NCI-H446 treated with DMSO at 0.1 percent for 48 hours (cell line): ENCODE data around the gene ZNF593.

Source experiments
- DNase-seq: peaks from one replicate; lab custom pipeline; 2025; lab: John Stamatoyannopoulos, UW

The ZNF593 gene

GRCh38 chr1:26169198-26169554, 532 bp upstream of the ZNF593 start:
- DNase-seq, result no peak

DNA sequence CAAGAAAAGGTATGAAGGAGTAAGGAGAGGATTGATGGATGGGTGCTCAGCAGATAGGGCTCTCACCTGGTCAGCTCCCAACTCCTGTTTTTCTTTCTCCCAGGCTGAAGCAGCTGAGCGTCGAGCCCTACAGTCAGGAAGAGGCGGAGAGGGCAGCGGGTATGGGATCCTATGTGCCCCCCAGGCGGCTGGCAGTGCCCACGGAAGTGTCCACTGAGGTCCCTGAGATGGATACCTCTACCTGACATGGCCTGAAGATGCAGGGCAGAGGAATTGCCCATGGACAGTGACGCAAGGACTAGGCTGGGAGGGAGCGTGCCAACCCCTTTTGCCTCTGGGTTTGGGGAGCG, 739 bp downstream of the ZNF593 start:
- no peak for DNase-seq

GRCh38 chr1:26171084-26172072, 1.7 kb downstream of the ZNF593 start, which contains the start of gene ZNF593OS:
TSS of gene ZNF593OS (minus strand) at chr1:26171832. CDS start at chr1:26171661, 171 bp downstream.
- DNase-seq, result no peak

DNA sequence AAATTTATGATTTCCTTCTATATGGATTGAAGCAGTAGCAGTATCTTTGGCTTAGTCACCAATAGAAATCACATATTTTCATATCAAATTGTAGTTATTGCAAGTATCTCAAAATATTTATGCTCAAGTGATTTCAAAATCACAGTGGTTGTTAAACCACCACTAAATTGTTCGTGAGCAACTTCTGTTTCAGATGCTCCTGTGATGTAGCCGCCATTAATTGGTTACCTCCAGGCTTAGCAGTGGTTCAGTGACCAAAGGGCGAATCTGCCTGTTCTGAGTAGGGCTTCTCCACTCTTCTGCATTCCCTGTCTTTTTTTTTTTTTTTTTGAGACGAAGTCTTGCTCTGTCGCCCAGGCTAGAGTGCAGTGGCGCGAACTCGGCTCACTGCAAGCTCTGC, 5.6 kb downstream of the ZNF593 start:
- DNase-seq, result no peak

- no peak for DNase-seq
Measured at GRCh38 chr1:26177182-26177684, 7.5 kb downstream of the ZNF593 start, which contains the start of gene CNKSR1. TSS of gene CNKSR1 (plus strand) at chr1:26177491. CDS start at chr1:26177548, 57 bp downstream.

DNA sequence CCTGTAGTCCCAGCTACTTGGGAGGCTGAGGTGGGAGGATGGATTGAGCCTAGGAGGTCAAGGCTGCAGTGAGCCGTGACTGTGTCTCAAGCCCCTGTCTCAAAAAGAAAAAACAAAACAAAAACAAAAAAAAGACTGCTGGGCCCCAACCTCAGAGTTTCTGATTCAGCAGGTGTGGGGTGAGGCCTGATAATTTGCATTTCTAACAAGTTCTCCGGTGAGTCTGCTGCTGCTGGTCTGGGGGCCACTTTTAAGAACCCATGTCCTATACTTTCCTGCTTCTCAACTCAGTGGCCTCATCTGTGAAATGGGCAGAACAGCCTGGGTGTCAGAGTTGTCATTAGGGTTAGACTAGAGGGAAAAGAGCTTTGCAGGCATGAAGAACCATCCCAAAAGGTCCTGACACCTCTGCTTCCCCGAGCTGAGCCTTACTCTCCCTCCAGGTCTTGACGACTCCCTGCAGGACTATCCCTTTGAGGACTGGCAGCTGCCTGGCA, 10.3 kb downstream of the ZNF593 start:
- DNase-seq, result no peak

DNA sequence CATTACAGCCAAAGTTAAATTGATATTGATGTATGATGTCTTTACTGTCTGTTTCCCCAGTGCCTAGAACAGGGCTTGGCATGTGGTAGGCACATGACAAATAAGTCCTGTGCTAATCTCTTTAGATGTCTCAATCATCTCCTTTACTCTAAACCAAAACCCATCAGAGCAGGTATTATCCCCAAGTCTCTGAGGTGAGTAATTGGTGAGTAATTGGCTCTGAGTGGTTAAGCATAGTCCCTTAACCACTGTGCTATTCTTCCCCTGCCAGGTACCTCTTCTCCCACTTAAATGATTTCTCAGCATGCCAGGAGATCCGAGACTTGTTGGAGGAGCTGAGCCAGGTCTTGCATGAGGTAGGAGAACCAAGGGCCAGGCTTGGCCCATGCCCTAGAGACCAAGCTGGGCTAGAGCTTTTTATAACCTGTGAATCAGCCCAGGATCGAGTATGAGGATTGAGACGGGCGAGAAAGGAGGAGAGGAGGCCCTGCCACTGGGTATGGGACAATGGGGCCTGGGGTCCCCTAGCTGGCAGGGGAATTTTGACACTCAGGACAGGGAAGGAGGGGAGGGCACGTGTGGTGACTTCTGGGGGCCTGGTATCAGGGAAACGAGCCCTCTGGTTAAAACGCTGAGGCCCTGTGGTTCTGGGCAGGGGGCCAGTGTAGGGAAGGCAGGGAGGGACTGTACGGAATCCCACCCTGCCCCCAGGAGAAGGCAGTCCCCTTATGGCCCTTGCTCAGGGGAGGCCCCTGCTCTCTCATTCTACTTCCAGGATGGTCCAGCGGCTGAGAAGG, 12.1 kb downstream of the ZNF593 start:
- DNase-seq, result no peak

GRCh38 chr1:26182383-26182696, 12.6 kb downstream of the ZNF593 start:
- no peak for DNase-seq

DNA sequence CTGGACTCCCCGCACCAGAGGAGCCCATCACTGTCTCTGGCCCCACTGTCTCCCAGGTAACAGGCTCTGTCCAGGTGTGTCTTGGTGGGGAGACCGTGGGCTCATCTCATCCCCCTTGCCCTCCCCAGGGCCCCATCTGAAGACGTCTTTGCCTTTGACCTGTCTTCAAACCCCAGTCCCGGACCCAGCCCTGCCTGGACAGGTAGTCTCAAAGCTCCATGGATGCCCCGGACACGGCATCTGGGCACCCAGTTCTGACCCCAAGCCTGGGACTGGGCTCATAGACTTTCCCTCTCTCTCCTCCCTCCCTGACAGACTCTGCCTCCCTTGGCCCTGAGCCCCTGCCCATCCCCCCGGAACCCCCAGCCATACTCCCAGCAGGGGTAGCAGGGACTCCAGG, 14.4 kb downstream of the ZNF593 start:
- DNase-seq, result no peak

DNA sequence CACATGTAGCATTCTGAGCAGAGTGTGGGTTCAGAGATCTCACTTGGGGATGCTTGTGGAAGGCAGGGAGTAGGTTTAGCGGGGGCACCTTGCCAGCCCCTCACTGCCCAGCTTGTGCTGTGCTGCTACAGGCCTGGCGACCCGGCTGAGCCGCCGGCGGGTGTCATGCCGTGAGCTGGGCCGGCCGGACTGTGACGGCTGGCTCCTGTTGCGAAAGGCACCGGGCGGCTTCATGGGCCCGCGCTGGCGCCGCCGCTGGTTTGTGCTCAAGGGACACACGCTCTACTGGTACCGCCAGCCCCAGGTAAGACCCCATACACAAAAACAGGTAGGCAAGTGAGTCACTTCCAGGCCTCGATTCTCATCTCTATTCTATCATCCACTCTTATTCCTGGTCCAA, 15.2 kb downstream of the ZNF593 start:
- no peak for DNase-seq

GRCh38 chr1:26187882-26188281, 18.2 kb downstream of the ZNF593 start:
- DNase-seq, result no peak

DNA sequence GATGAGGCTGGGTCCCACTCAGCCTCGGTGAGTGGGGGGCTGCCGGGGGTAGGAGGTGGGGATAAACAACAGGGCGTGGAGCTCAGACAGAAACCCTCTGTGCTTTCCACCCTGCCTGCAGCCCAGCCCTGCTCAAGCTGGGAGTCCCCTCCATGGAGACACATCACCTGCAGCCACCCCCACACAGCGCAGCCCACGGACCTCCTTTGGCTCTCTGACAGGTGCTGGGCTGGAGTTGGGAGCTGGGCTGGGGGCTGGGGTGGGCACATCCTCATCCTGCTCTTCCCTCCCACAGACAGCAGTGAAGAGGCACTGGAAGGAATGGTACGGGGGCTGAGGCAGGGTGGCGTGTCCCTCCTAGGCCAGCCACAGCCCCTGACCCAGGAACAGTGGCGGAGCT, 18.8 kb downstream of the ZNF593 start:
- DNase-seq, result no peak

DNA sequence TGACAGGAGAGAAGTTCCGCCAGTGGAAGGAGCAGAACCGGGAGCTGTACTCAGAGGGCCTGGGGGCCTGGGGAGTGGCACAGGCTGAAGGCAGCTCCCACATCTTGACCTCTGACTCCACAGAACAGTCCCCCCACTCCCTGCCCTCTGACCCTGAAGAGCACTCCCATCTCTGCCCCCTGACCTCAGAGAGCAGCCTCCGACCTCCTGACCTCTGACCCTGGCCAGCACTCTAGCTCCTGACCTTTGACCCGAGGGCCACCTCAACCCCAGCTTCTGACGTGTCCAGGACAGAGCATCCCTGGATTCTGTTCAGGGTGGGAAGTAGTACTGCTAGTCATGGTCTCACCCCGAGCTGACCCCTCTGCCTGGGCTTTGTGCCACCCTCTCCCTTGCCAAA, 19.6 kb downstream of the ZNF593 start:
- DNase-seq, result no peak

GRCh38 chr1:26189751-26190275, 20.1 kb downstream of the ZNF593 start:
- DNase-seq, result no peak

DNA sequence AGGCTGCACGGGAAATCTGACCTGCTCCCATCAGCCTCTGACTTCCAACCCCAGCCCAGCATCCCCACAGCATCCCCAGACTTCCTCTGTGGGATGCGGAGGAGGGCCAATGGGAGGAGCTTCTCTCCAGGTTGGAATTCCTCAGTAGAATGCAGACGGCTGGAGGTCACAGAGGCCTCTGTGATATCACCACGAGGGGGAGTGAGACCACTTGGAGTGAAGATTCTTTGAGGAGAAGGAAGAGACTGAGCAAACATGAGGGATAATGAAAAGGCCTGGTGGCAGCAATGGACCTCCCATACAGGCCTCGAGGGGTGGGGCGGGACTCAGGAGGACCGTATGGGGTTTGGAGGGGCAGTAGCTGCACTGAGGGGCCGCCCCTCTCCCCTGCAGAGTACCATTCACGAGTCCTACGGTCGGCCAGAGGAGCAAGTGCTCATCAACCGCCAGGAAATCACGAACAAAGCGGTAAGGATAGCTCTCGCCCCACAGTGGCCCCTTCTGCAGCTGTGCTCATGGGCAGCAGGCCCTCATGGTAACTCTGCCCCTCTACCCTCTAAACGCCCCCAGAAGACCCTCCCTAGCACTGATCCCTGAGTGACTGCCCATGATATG, 20.8 kb downstream of the ZNF593 start, which contains the start of gene CATSPER4:
CATSPER4 (plus strand) TSS at position 230 of the 615 bp plus-strand sequence; CDS start at position 256, 26 bp downstream.
- no peak for DNase-seq

GRCh38 chr1:26191739-26192138, 22.0 kb downstream of the ZNF593 start:
- DNase-seq, result no peak

DNA sequence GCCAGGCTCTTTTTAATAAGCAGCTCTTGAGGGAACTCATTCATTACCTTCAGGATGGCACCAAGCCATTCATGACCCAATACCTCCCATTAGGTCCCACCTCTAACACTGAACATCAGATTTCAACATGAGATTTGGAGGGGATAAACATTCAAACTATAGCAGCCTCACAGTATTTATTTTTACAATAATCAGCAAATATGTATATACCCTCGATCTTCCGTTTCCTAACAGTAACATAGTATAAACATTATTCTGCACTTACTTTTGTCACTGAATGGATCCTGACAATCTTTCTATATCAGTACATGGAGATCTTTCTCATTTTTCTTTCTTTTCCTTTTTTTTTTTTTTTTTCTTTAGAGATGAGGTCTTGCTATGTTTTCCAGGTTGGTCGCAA, 26.1 kb downstream of the ZNF593 start:
- no peak for DNase-seq

DNA sequence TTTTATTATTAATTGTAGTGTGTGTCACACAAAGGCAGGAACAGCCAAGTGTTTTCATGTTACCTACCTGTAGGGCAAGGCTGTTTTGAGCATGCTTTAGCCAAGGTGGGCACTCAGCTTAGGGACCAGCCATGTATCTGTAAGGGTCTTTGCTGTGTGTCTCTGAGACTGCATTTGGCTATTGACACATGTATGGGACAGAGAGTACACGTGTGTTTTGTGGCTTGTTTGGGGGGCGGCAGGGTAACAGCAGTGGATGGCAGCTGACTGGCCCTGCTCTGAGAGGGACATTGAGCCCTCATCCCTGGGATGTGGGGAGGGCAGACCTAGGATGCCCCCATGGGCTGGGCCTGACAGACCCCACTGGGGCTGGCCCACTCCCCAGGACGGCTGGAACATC, 27.6 kb downstream of the ZNF593 start:
- DNase-seq, result no peak

DNA sequence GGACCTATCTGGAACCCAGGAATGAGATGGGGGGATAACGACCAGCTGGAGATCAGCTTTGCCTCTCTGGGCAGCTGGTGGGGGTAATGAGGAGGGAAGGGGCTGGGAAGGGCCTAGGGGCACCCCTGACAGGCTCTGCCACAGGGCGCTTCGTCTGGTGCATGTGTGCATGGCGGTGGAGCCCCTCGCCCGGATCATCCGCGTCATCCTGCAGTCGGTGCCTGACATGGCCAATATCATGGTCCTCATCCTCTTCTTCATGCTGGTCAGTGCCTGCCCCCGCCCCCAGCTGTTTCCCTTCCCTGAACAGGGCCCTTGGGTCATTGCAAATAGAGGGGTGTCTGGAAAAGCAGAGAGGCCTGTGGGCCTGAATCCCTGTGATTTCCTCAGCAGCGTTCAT, 28.1 kb downstream of the ZNF593 start:
- no peak for DNase-seq

DNA sequence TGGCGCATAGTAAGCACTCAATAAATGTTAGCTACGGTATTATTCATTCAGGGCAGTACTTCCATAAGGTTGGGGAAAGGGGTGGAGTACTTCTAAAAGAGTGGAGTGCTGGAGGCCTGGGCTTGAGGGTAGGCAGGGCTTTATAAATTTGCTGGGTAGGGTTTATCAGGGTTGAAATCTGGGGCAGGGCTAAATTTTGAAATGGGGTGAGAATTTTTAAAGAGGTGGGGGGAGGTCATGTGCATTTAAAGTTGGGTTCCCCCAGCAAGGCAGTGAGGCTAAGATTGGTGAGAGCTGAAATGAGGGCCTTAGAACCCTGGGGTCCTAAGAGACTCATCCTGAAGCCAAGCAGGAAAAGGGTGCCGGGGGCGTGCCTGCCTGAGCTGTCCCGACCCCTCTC, 30.7 kb downstream of the ZNF593 start:
- no peak for DNase-seq

DNA sequence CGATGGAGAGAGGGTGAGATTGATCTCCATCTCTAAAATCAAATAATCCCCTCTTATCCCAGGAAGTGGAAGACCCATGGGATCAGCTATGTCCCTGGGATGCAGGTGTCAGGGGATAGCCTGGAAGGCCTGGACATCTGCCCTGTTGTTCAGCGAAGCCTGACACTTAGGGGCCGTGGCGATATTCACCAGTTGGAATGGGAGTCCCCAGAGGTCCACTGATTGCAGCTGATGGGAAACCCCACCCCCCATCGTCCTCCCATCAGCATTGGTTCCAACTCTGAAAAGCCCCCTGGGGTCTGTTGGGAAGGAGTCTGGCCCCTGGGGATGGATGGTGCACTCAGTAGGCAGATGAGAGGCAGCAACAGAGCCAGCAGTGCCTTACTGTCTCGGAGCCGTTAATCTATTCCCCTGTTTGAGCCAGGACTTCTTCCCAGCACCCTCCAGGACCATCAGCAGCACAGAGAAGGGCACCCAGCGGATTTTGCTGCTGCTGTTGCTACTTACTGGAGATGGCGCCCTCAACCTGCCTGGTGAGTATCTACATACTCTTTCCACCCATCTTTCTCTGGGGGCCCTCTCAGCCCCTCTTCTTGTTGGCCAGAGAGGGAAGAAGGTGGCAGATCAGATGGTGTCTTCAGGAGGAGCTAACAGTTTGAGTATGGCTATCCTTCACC, 34.1 kb downstream of the ZNF593 start:
- DNase-seq, result no peak
